B cell (primary cell): ENCODE results near the gene NUDT7. TPM values are rescaled to one million over a fixed set of nuclear protein-coding genes. Genes with fewer than 3 reads are reported as not detected.

ENCODE experiments used
- ATAC-seq: fragments of 200-7000 bp; cut with Tn5 transposase; one replicate; pipeline ENCODE4 v1.10.0; 2021; ENCODE audit warnings: low read depth, mild to moderate bottlenecking, moderate number of reproducible peaks, moderate library complexity
- CTCF ChIA-PET: fragments of 350-600 bp; sonication (Branson Sonifier 250); formaldehyde crosslinking; loops from one replicate; lab custom pipeline; 2021; ENCODE audit warnings: antibody characterized with exemption, inconsistent platforms; lab: Charles Lee
- POLR2A ChIA-PET: fragments of 350-600 bp; sonication (Branson Sonifier 250); formaldehyde crosslinking; loops from one replicate; lab custom pipeline; 2021; ENCODE audit warnings: antibody characterized with exemption; lab: Charles Lee
- DNase-seq: peaks from one replicate; pipeline ENCODE4 v3.0.0; 2013
- H2AFZ ChIP-seq: 2 replicates; pipeline ENCODE4 v1.6.1; 2012; ENCODE audit warnings: mild to moderate bottlenecking, low read depth, low read length; ENCODE audit not compliant: insufficient read depth, poor library complexity, severe bottlenecking
- H3K27ac ChIP-seq, 2 donors: 1 replicate in 1 of 2; 2 replicates in 1 of 2; pipeline ENCODE4 v1.5.1; 2012 to 2013; ENCODE audit warnings: low read length in 2 of 2, mild to moderate bottlenecking in 2 of 2, moderate library complexity in 1 of 2
- H3K27me3 ChIP-seq, 4 experiments: fragments of 200-600 bp in 1 of 4; sonication (generic) in 1 of 4; replicated peaks in 1 of 4; 1 replicate in 2 of 4; 2 replicates in 2 of 4; pipeline versions ENCODE4 v1.6.1 to v1.7.0; 2013 to 2016; ENCODE audit warnings: low read length in 3 of 4, mild to moderate bottlenecking in 2 of 4, mixed read lengths in 1 of 4, moderate library complexity in 1 of 4; ENCODE audit not compliant: insufficient read depth in 4 of 4, control insufficient read depth in 3 of 4; ENCODE audit errors: control extremely low read depth in 1 of 4
- H3K36me3 ChIP-seq, 2 experiments: replicated peaks in 1 of 2; 1 replicate in 1 of 2; 2 replicates in 1 of 2; pipeline versions ENCODE4 v1.6.1 to v1.7.1; 2013; ENCODE audit warnings: low read length in 1 of 2; ENCODE audit not compliant: insufficient read depth in 2 of 2, control insufficient read depth in 1 of 2; ENCODE audit errors: control extremely low read depth in 1 of 2, extremely low read depth in 1 of 2
- H3K4me1 ChIP-seq, 2 donors: fragments of 200-600 bp in 1 of 2; sonication (generic) in 1 of 2; 1 replicate in 1 of 2; 2 replicates in 1 of 2; pipeline versions ENCODE4 v1.5.1 to v1.6.1; 2013 to 2017; ENCODE audit warnings: low read length in 2 of 2; ENCODE audit not compliant: control insufficient read depth in 2 of 2, insufficient read depth in 2 of 2
- H3K4me2 ChIP-seq: replicated peaks from 2 replicates; pipeline ENCODE3; 2012; ENCODE audit warnings: mild to moderate bottlenecking, low read depth, low read length; ENCODE audit not compliant: poor library complexity, severe bottlenecking
- H3K4me3 ChIP-seq, 5 experiments: fragments of 200-600 bp in 1 of 5; sonication (generic) in 1 of 5; 1 replicate in 3 of 5; 2 replicates in 2 of 5; pipeline versions ENCODE4 v1.5.1 to v1.7.0; 2011 to 2016; ENCODE audit warnings: low read length in 4 of 5, mild to moderate bottlenecking in 4 of 5, low read depth in 2 of 5, control low read depth in 1 of 5, moderate library complexity in 1 of 5; ENCODE audit not compliant: insufficient read depth in 1 of 5; ENCODE audit errors: control extremely low read depth in 1 of 5, extremely low read depth in 1 of 5
- H3K79me2 ChIP-seq: fragments of 200-600 bp; sonication (generic); one replicate; pipeline ENCODE4 v1.6.0; 2016; ENCODE audit warnings: low read length; ENCODE audit not compliant: control insufficient read depth, insufficient read depth
- H3K9ac ChIP-seq: fragments of 200-600 bp; sonication (generic); 2 replicates; pipeline ENCODE4 v1.6.1; 2017; ENCODE audit warnings: mild to moderate bottlenecking, low read length, moderate library complexity
- H3K9me3 ChIP-seq, 3 donors: one replicate each; pipeline versions ENCODE4 v1.6.1 to v1.7.1; 2013; ENCODE audit warnings: low read length in 2 of 3; ENCODE audit not compliant: control insufficient read depth in 2 of 3, insufficient read depth in 1 of 3; ENCODE audit errors: control extremely low read depth in 1 of 3
- H4K20me1 ChIP-seq: 2 replicates; pipeline ENCODE4 v1.6.0; 2012; ENCODE audit warnings: mild to moderate bottlenecking, low read length; ENCODE audit not compliant: insufficient read depth, control insufficient read depth, poor library complexity, severe bottlenecking
- H3K27ac Mint-ChIP-seq: one replicate; pipeline ENCODE4 v1.8.0; 2021; ENCODE audit warnings: mixed read lengths
- H3K27me3 Mint-ChIP-seq: one replicate; pipeline ENCODE4 v1.8.0; 2021; ENCODE audit warnings: mixed read lengths
- H3K4me1 Mint-ChIP-seq: one replicate; pipeline ENCODE4 v1.8.0; 2021; ENCODE audit warnings: mixed read lengths
- H3K4me3 Mint-ChIP-seq: one replicate; pipeline ENCODE4 v1.8.0; 2021; ENCODE audit warnings: mixed read lengths
- H3K9me3 Mint-ChIP-seq: one replicate; pipeline ENCODE4 v1.8.0; 2022; ENCODE audit warnings: mixed read lengths; ENCODE audit not compliant: insufficient read depth
- CTCF ChIP-seq: fragments of 200-600 bp; IDR thresholded peaks from one replicate; pipeline ENCODE4 v1.8.0; 2022; ENCODE audit warnings: antibody characterized with exemption, mild to moderate bottlenecking
- EZH2 ChIP-seq: IDR thresholded peaks from 2 replicates; pipeline ENCODE4 v1.6.1; 2012; ENCODE audit warnings: borderline replicate concordance, low read depth, mild to moderate bottlenecking, moderate library complexity, low read length; ENCODE audit not compliant: insufficient read depth, poor library complexity, severe bottlenecking
- WGBS: methylation state at CpG from one replicate; pipeline ENCODE4 v1.1.5; 2013; ENCODE audit warnings: missing lambda C conversion rate; ENCODE audit not compliant: insufficient coverage; 5-methylcytosine and 5-hydroxymethylcytosine counted together
- intact Hi-C: fragments of 100-400 bp; cut with micrococcal nuclease; formaldehyde crosslinking; loops from one replicate; pipeline ENCODE4 v1.10.0; 2022
- polyA plus RNA-seq: library from polyadenylated mRNA; depleted of rRNA; stranded (reverse); fragments of >200 nt; gene quantifications from 2 replicates; pipeline ENCODE4 v1.2.3, GENCODE V29; 2012
- total RNA-seq, 2 donors: library from RNA; stranded (reverse); fragments of 120-200 nt in 1 of 2; gene quantifications; 1 replicate in 1 of 2; 2 replicates in 1 of 2; pipeline versions ENCODE4 v1.2.3 to v1.2.4, GENCODE V29; 2013 to 2022

Gene NUDT7
- total and polyA plus RNA-seq, 2 donors (not counting 1 experiment from before 2014, with no cell fraction given) = 4.8 to 8.4 TPM

- WGBS = 5% methylated on average over 26 of the region's 34 CpGs
- Histone ChIP-seq H3K4me2 (peak overlapping the region; percentile 85), H4K20me1 (no peaks in the 10 kb centered on the region), H3K9ac (peak overlapping the region; percentile 47), H3K79me2 (no peaks in the 10 kb centered on the region), H3K4me3 (peak overlapping the region in 3 of 5 experiments; percentile 32 to 50 (median 40)), H3K27ac (no peak overlapping the region), H3K9me3 (peaks cover 0 to 4% (median 0%) of the 10 kb centered on the region in 3 donors), H2AFZ (peak overlapping the region; percentile 56), H3K27me3 (peaks cover 0 to 45% (median 34%) of the 10 kb centered on the region in 4 experiments), H3K4me1 (peaks cover 19 to 25% of the 10 kb centered on the region in 2 donors), H3K36me3 (no peaks in the 10 kb centered on the region)
- ATAC-seq (no peak), DNase-seq (peak; percentile 7)
- Mint-ChIP-seq H3K9me3 (no peaks in the 10 kb centered on the region), H3K4me3 (peak overlapping the region; percentile 44), H3K27ac (no peak overlapping the region), H3K4me1 (peaks cover 21% of the 10 kb centered on the region), H3K27me3 (peaks cover 67% of the 10 kb centered on the region)
- POLR2A ChIA-PET = no interaction called here
- TF ChIP-seq EZH2 (no peak), CTCF (no peak)
- CTCF ChIA-PET = interaction anchor here (1.5 kb wide), 1 partner anchor 184 kb away, joined by 3 read pairs; no protein-coding TSS in a partner anchor
- intact Hi-C loops = no loop called here
These were observed 67.0 kb downstream of the NUDT7 start for GRCh38 chr16:77789085-77790008.

- Mint-ChIP-seq H3K27ac (no peak overlapping the region), H3K27me3 (peaks cover 73% of the 10 kb centered on the region), H3K4me3 (peak overlapping the region; percentile 9), H3K4me1 (peaks cover 21% of the 10 kb centered on the region), H3K9me3 (no peaks in the 10 kb centered on the region)
- 9% methylated on average over 9 of the region's 11 CpGs for WGBS
- intact Hi-C loops = no loop called here
- Histone ChIP-seq H4K20me1 (no peaks in the 10 kb centered on the region), H3K4me3 (no peak overlapping the region), H3K79me2 (no peaks in the 10 kb centered on the region), H3K36me3 (no peaks in the 10 kb centered on the region), H2AFZ (peak overlapping the region; percentile 56), H3K4me2 (peak overlapping the region; percentile 85), H3K27ac (no peak overlapping the region), H3K9me3 (peaks cover 0 to 4% (median 0%) of the 10 kb centered on the region in 3 donors), H3K4me1 (peaks cover 19 to 25% of the 10 kb centered on the region in 2 donors), H3K27me3 (peaks cover 0 to 45% (median 34%) of the 10 kb centered on the region in 4 experiments), H3K9ac (no peak overlapping the region)
- POLR2A ChIA-PET = no interaction called here
- CTCF ChIA-PET = interaction anchor here (1.5 kb wide), 1 partner anchor 183 kb away, joined by 3 read pairs; no protein-coding TSS in a partner anchor
- DNase-seq (no peak), ATAC-seq (no peak)
- no peak for TF ChIP-seq CTCF
- TF ChIP-seq EZH2 = no peak
These were observed 67.7 kb downstream of the NUDT7 start for GRCh38 chr16:77790009-77790372.
